NCI-H2081 (cell line): ENCODE results near the gene CCNL1.
"Not testable (repeated sequence)": the region's sequence is repeated elsewhere in the genome, so short reads cannot be mapped to it uniquely, and the experiment has no call there.

ENCODE experiments used
- DNase-seq, 2 experiments: peaks; one replicate each; lab custom pipeline; 2025; lab: John Stamatoyannopoulos, UW

CCNL1 gene

GRCh38 chr3:157170861-157171260, 10.9 kb upstream of the CCNL1 start:
- no peak for DNase-seq

GRCh38 chr3:157167371-157168042, 7.6 kb upstream of the CCNL1 start:
- DNase-seq, result no peak

GRCh38 chr3:157166561-157166960, 6.6 kb upstream of the CCNL1 start:
- no peak for DNase-seq

GRCh38 chr3:157166115-157166514, 6.2 kb upstream of the CCNL1 start:
- DNase-seq, result peak in 1 of 2 experiments; percentile 45

- DNase-seq, result no peak
Measured at GRCh38 chr3:157163217-157163953, 3.4 kb upstream of the CCNL1 start.

GRCh38 chr3:157162620-157163019, 2.7 kb upstream of the CCNL1 start:
- not testable (repeated sequence) for DNase-seq

- DNase-seq, result peak; percentile 48 to 75
Measured at GRCh38 chr3:157160658-157161424, 894 bp upstream of the CCNL1 start.

GRCh38 chr3:157159037-157159761, 748 bp downstream of the CCNL1 start:
- DNase-seq, result peak; percentile 85 to 88

- DNase-seq, result no peak
Measured at GRCh38 chr3:157157836-157158235, 2.1 kb downstream of the CCNL1 start.

- DNase-seq, result peak; percentile 13 to 36
Measured at GRCh38 chr3:157156837-157157635, 2.9 kb downstream of the CCNL1 start.

- no peak for DNase-seq
Measured at GRCh38 chr3:157155591-157155990, 4.4 kb downstream of the CCNL1 start.

GRCh38 chr3:157154563-157155330, 5.2 kb downstream of the CCNL1 start:
- no peak for DNase-seq

GRCh38 chr3:157152930-157153329, 7.0 kb downstream of the CCNL1 start:
- DNase-seq, result no peak

- DNase-seq, result no peak
Measured at GRCh38 chr3:157152438-157152837, 7.5 kb downstream of the CCNL1 start.

- no peak for DNase-seq
Measured at GRCh38 chr3:157151627-157152026, 8.3 kb downstream of the CCNL1 start.

GRCh38 chr3:157151151-157151550, 8.8 kb downstream of the CCNL1 start:
- no peak for DNase-seq

- DNase-seq, result no peak
Measured at GRCh38 chr3:157149136-157149696, 10.7 kb downstream of the CCNL1 start.

- no peak for DNase-seq
Measured at GRCh38 chr3:157148196-157148889, 11.6 kb downstream of the CCNL1 start.

- no peak for DNase-seq
Measured at GRCh38 chr3:157147099-157147803, 12.7 kb downstream of the CCNL1 start.
